Duodenal mucosa (tissue), 2 donors: Measurements from ENCODE around the gene TESK1.

Experiments used
- H3K27ac ChIP-seq: one replicate; pipeline ENCODE4 v1.7.0; 2013; ENCODE audit warnings: low read depth, low read length
- H3K27me3 ChIP-seq, 2 donors: one replicate each; pipeline ENCODE4 v1.7.0; 2013; ENCODE audit warnings: low read length in 2 of 2, control low read depth in 1 of 2; ENCODE audit not compliant: insufficient read depth in 2 of 2, control insufficient read depth in 1 of 2
- H3K36me3 ChIP-seq, 2 donors: one replicate each; pipeline ENCODE4 v1.7.0; 2013; ENCODE audit warnings: low read length in 2 of 2, control low read depth in 1 of 2; ENCODE audit not compliant: insufficient read depth in 2 of 2, control insufficient read depth in 1 of 2
- H3K4me1 ChIP-seq, 2 donors: one replicate each; pipeline ENCODE4 v1.7.0; 2013; ENCODE audit warnings: low read length in 2 of 2, control low read depth in 1 of 2; ENCODE audit not compliant: insufficient read depth in 2 of 2, control insufficient read depth in 1 of 2
- H3K4me3 ChIP-seq, 2 donors: one replicate each; pipeline ENCODE4 v1.7.0; 2013; ENCODE audit warnings: low read length in 2 of 2, low read depth in 1 of 2
- H3K9ac ChIP-seq, 2 donors: one replicate each; pipeline ENCODE4 v1.7.0; 2013; ENCODE audit warnings: low read length in 2 of 2, low read depth in 1 of 2
- H3K9me3 ChIP-seq, 2 donors: one replicate each; pipeline ENCODE4 v1.7.0; 2013; ENCODE audit warnings: low read length in 2 of 2, control low read depth in 1 of 2; ENCODE audit not compliant: control insufficient read depth in 1 of 2

The TESK1 gene

GRCh38 chr9:35604578-35605350 is at the start of gene TESK1:
Gene TESK1, plus strand, starts transcription at chr9:35605262. Its CDS starts 358 bp downstream, at chr9:35605620.
- no peaks in the 10 kb centered on the region for H3K9me3 ChIP-seq
- H3K27ac ChIP-seq = peak within 1 kb of the TSS; percentile 87
- peaks cover 16 to 20% of the 10 kb centered on the region in 2 donors for H3K4me1 ChIP-seq
- peaks cover 13 to 18% of the 10 kb centered on the region in 2 donors for H3K36me3 ChIP-seq
- peak within 1 kb of the TSS; percentile 88 to 95 for H3K4me3 ChIP-seq
- peak within 1 kb of the TSS; percentile 76 to 95 for H3K9ac ChIP-seq
- no peaks in the 10 kb centered on the region for H3K27me3 ChIP-seq

- Histone ChIP-seq H3K4me3 (no peak overlapping the region), H3K9me3 (no peaks in the 10 kb centered on the region), H3K27ac (no peak overlapping the region), H3K9ac (no peak overlapping the region), H3K27me3 (no peaks in the 10 kb centered on the region), H3K36me3 (peaks cover 3 to 32% of the 10 kb centered on the region in 2 donors), H3K4me1 (peaks cover 10 to 15% of the 10 kb centered on the region in 2 donors)
Observed at GRCh38 chr9:35555881-35556280, 49.2 kb upstream of the TESK1 start.

- Histone ChIP-seq H3K9ac (no peak overlapping the region), H3K27me3 (no peaks in the 10 kb centered on the region), H3K4me1 (peaks cover 10 to 15% of the 10 kb centered on the region in 2 donors), H3K36me3 (peaks cover 3 to 32% of the 10 kb centered on the region in 2 donors), H3K27ac (no peak overlapping the region), H3K9me3 (no peaks in the 10 kb centered on the region), H3K4me3 (no peak overlapping the region)
Observed at GRCh38 chr9:35556776-35557175, 48.3 kb upstream of the TESK1 start.

- Histone ChIP-seq H3K9me3 (no peaks in the 10 kb centered on the region), H3K27me3 (no peaks in the 10 kb centered on the region), H3K27ac (no peak overlapping the region), H3K4me3 (no peak overlapping the region), H3K36me3 (peaks cover 3 to 32% of the 10 kb centered on the region in 2 donors), H3K9ac (no peak overlapping the region), H3K4me1 (peaks cover 10 to 15% of the 10 kb centered on the region in 2 donors)
Observed at GRCh38 chr9:35557320-35557719, 47.7 kb upstream of the TESK1 start.

- Histone ChIP-seq H3K9me3 (no peaks in the 10 kb centered on the region), H3K27me3 (no peaks in the 10 kb centered on the region), H3K4me3 (no peak overlapping the region), H3K9ac (no peak overlapping the region), H3K36me3 (peaks cover 3 to 32% of the 10 kb centered on the region in 2 donors), H3K27ac (no peak overlapping the region), H3K4me1 (peaks cover 12 to 13% of the 10 kb centered on the region in 2 donors)
Observed at GRCh38 chr9:35558185-35558584, 46.9 kb upstream of the TESK1 start.

GRCh38 chr9:35559792-35560530 is 45.1 kb upstream of the TESK1 start:
- H3K9me3 ChIP-seq = no peaks in the 10 kb centered on the region
- H3K4me3 ChIP-seq = no peak overlapping the region
- H3K9ac ChIP-seq = no peak overlapping the region
- H3K27ac ChIP-seq = no peak overlapping the region
- peaks cover 3 to 30% of the 10 kb centered on the region in 2 donors for H3K36me3 ChIP-seq
- H3K27me3 ChIP-seq = no peaks in the 10 kb centered on the region
- H3K4me1 ChIP-seq = peaks cover 5 to 9% of the 10 kb centered on the region in 2 donors

- H3K9me3 ChIP-seq = no peaks in the 10 kb centered on the region
- peaks cover 5 to 9% of the 10 kb centered on the region in 2 donors for H3K4me1 ChIP-seq
- H3K4me3 ChIP-seq = no peak overlapping the region
- no peak overlapping the region for H3K27ac ChIP-seq
- peaks cover 3 to 22% of the 10 kb centered on the region in 2 donors for H3K36me3 ChIP-seq
- no peaks in the 10 kb centered on the region for H3K27me3 ChIP-seq
- no peak overlapping the region for H3K9ac ChIP-seq
Observed at GRCh38 chr9:35560625-35561337, 44.3 kb upstream of the TESK1 start.

- peaks cover 3 to 16% of the 10 kb centered on the region in 2 donors for H3K36me3 ChIP-seq
- no peak overlapping the region for H3K9ac ChIP-seq
- no peak overlapping the region for H3K27ac ChIP-seq
- no peaks in the 10 kb centered on the region for H3K9me3 ChIP-seq
- H3K4me3 ChIP-seq = no peak overlapping the region
- peaks cover 5 to 9% of the 10 kb centered on the region in 2 donors for H3K4me1 ChIP-seq
- no peaks in the 10 kb centered on the region for H3K27me3 ChIP-seq
Observed at GRCh38 chr9:35561468-35562261, 43.4 kb upstream of the TESK1 start.

- Histone ChIP-seq H3K36me3 (peaks cover 3 to 11% of the 10 kb centered on the region in 2 donors), H3K27me3 (no peaks in the 10 kb centered on the region), H3K27ac (no peak overlapping the region), H3K4me1 (peaks cover 5% of the 10 kb centered on the region in 2 donors), H3K9ac (no peak overlapping the region), H3K4me3 (peak overlapping the region in 1 of 2 donors; percentile 17), H3K9me3 (no peaks in the 10 kb centered on the region)
Observed at GRCh38 chr9:35562895-35563780, 41.9 kb upstream of the TESK1 start.
